ENCODE data around the gene NCOA3. TPM values are rescaled to one million over a fixed set of nuclear protein-coding genes. Genes with fewer than 3 reads are reported as not detected.

NCOA3 gene
- total RNA-seq, 4 donors from 2014 or later: 26.7 to 40.2 (median 34.5) TPM

- no peaks in the 10 kb centered on the region for H3K9me3 ChIP-seq
- TF ChIP-seq POLR2A (IDR thresholded peaks at IDR 0.05): no peak
- no peak for TF ChIP-seq CTCF (IDR thresholded peaks at IDR 0.05)
- H3K4me3 ChIP-seq: no peak overlapping the region
- H3K36me3 ChIP-seq: peaks cover 0 to 100% (median 7%) of the 10 kb centered on the region in 3 donors
- H3K4me1 ChIP-seq: peaks cover 0 to 7% (median 4%) of the 10 kb centered on the region in 3 donors
- H3K27me3 ChIP-seq: no peaks in the 10 kb centered on the region
- WGBS, 2 donors: 83 to 85% methylated on average over 11 to 16 of the region's 18 CpGs
- intact Hi-C loops (cut with DNase I): no loop called here
- H3K27ac ChIP-seq: no peak overlapping the region
- no peak for DNase-seq
Observed at GRCh38 chr20:47676912-47677634, 175.4 kb downstream of the NCOA3 start.

GRCh38 chr20:47677635-47678453, 176.2 kb downstream of the NCOA3 start:
- WGBS, 2 donors: 53 to 78% methylated on average over 7 to 13 of the region's 15 CpGs
- no peaks in the 10 kb centered on the region for H3K27me3 ChIP-seq
- TF ChIP-seq POLR2A (IDR thresholded peaks at IDR 0.05) (no peak), CTCF (IDR thresholded peaks at IDR 0.05) (peak; percentile 51 to 79 (median 69))
- no peaks in the 10 kb centered on the region for H3K9me3 ChIP-seq
- H3K4me1 ChIP-seq: peaks cover 7 to 15% (median 12%) of the 10 kb centered on the region in 3 donors
- H3K27ac ChIP-seq: no peak overlapping the region
- no peak for DNase-seq
- H3K36me3 ChIP-seq: peaks cover 0 to 100% (median 6%) of the 10 kb centered on the region in 3 donors
- H3K4me3 ChIP-seq: no peak overlapping the region
- intact Hi-C loops (cut with DNase I): no loop called here

- Histone ChIP-seq H3K36me3 (peaks cover 0 to 100% (median 6%) of the 10 kb centered on the region in 3 donors), H3K27ac (no peak overlapping the region), H3K27me3 (no peaks in the 10 kb centered on the region), H3K4me3 (no peak overlapping the region), H3K4me1 (peaks cover 9 to 22% (median 13%) of the 10 kb centered on the region in 3 donors), H3K9me3 (no peaks in the 10 kb centered on the region)
- intact Hi-C loops (cut with DNase I): no loop called here
- no peak for DNase-seq
- 100% methylated on average over 2 of the region's 17 CpGs; no CpG with 5 or more reads in 1 of the 2 donors for WGBS, 2 donors
- TF ChIP-seq CTCF (IDR thresholded peaks at IDR 0.05) (no peak), POLR2A (IDR thresholded peaks at IDR 0.05) (no peak)
Observed at GRCh38 chr20:47678536-47678935, 176.8 kb downstream of the NCOA3 start.

- H3K9me3 ChIP-seq: no peaks in the 10 kb centered on the region
Observed at GRCh38 chr20:47679462-47679861, 177.8 kb downstream of the NCOA3 start.

More at GRCh38 chr20:47679462-47679861, 177.8 kb downstream of the NCOA3 start:
- intact Hi-C loops (cut with DNase I): no loop called here
- no peaks in the 10 kb centered on the region for H3K27me3 ChIP-seq
- DNase-seq: no peak
- no peak for TF ChIP-seq POLR2A (IDR thresholded peaks at IDR 0.05)
- no peak for TF ChIP-seq CTCF (IDR thresholded peaks at IDR 0.05)
- no peak overlapping the region for H3K4me3 ChIP-seq
- 93 to 100% methylated on average over 1 to 3 of the region's 4 CpGs for WGBS, 2 donors
- peaks cover 0 to 100% (median 3%) of the 10 kb centered on the region in 3 donors for H3K36me3 ChIP-seq
- H3K4me1 ChIP-seq: peaks cover 9 to 22% (median 13%) of the 10 kb centered on the region in 3 donors
- no peak overlapping the region for H3K27ac ChIP-seq

Data from esophagus squamous epithelium (tissue), 5 donors.